GM19328 (cell line): ENCODE data around the gene PDZD2.
"Not testable (repeated sequence)": the region's sequence is repeated elsewhere in the genome, so short reads cannot be mapped to it uniquely, and the experiment has no call there.

ENCODE experiments used
- ATAC-seq: cut with Tn5 transposase; IDR thresholded peaks from one replicate; pipeline ENCODE4 v1.9.1; 2021; ENCODE audit warnings: mild to moderate bottlenecking, moderate library complexity; ENCODE audit not compliant: unreplicated experiment

The PDZD2 gene

GRCh38 chr5:31767335-31768031 is 128.6 kb downstream of the PDZD2 start:
- ATAC-seq = no peak

GRCh38 chr5:31768046-31768445 is 129.1 kb downstream of the PDZD2 start:
- ATAC-seq = no peak

- no peak for ATAC-seq
Measured at GRCh38 chr5:31768784-31769183, 129.9 kb downstream of the PDZD2 start.

- ATAC-seq = no peak
Measured at GRCh38 chr5:31769530-31769929, 130.6 kb downstream of the PDZD2 start.

GRCh38 chr5:31770132-31770720 is 131.3 kb downstream of the PDZD2 start:
- no peak for ATAC-seq

GRCh38 chr5:31770998-31771397 is 132.1 kb downstream of the PDZD2 start:
- ATAC-seq = peak; percentile 92

GRCh38 chr5:31771500-31771899 is 132.6 kb downstream of the PDZD2 start:
- ATAC-seq = no peak

GRCh38 chr5:31776294-31776693 is 137.4 kb downstream of the PDZD2 start:
- ATAC-seq = not testable (repeated sequence)

GRCh38 chr5:31776976-31777651 is 138.2 kb downstream of the PDZD2 start:
- no peak for ATAC-seq

- ATAC-seq = no peak
Measured at GRCh38 chr5:31781772-31782171, 142.8 kb downstream of the PDZD2 start.

- no peak for ATAC-seq
Measured at GRCh38 chr5:31783086-31783645, 144.2 kb downstream of the PDZD2 start.

GRCh38 chr5:31783731-31784130 is 144.8 kb downstream of the PDZD2 start:
- no peak for ATAC-seq

GRCh38 chr5:31786090-31786631 is 147.2 kb downstream of the PDZD2 start:
- no peak for ATAC-seq

- ATAC-seq = no peak
Measured at GRCh38 chr5:31794009-31794408, 155.1 kb downstream of the PDZD2 start.

- no peak for ATAC-seq
Measured at GRCh38 chr5:31798168-31798567, 159.2 kb downstream of the PDZD2 start.

- ATAC-seq = no peak
Measured at GRCh38 chr5:31800351-31800750, 161.4 kb downstream of the PDZD2 start.

- no peak for ATAC-seq
Measured at GRCh38 chr5:31805785-31806400, 167.0 kb downstream of the PDZD2 start.

GRCh38 chr5:31806561-31806960 is 167.6 kb downstream of the PDZD2 start:
- ATAC-seq = no peak

- ATAC-seq = no peak
Measured at GRCh38 chr5:31807789-31808540, 169.0 kb downstream of the PDZD2 start.

- no peak for ATAC-seq
Measured at GRCh38 chr5:31809050-31809870, 170.3 kb downstream of the PDZD2 start.
